ENCODE measurements around the gene PAMR1.

The PAMR1 gene

DNA sequence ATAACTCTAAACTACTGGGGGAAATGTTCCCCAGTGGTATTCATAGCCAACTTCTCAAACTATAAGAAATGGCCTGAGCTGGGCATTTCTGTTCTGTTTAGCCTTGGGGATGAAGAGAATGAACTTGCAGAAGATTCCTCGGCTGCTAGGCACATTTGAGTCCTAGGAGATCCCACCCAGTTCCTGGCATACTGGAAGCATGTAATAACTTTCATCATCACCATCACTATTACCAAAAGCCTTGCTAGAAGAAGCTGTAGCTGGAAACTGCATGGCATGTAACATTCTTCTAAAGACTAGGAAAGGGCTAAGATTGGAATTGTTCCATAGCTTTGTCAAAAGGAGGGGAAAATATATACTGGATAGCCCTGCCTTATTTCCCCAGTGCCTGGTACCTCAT lies 65.9 kb downstream of the PAMR1 start:
- DNase-seq (ENCODE audit: low read depth in 3 of 3): no peak

DNA sequence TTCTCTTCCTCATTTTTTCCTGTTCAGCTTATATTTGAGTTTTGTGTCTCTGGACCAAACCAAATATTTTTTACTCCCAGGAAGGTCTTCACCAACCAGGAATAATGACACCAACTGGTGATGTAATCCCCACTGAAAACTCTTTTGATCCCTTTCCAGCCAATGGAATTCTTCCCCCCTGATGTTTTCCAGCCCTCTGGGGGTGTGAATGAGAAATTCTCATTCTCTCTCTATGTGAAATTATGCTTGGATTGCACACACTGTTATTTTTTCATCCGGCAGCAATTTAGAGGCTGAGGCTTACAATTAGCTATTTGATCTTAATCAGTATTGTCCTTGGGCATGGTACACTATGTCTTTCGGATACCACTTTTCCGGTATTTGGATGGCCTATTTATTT lies 66.6 kb downstream of the PAMR1 start:
- no peak for DNase-seq (ENCODE audit: low read depth in 3 of 3)

DNA sequence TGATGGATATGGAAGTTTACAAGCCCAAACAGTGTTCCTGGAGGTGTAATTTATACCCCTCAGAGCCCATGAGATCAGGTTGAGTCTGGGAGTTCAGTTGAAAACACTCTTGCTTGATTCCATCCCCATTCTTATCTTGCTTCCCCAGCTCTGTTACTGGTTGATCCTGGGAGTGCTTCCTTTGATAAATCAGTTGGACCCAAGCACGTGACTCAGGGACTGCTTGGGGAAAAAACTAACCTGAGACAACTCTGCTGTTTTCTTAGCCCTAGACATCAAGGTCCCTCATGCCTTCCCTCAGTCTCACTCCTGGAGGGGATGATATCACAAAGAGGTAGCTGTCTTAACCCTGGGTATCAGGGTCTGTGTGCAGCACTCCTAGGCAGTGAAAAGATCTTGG lies 71.1 kb downstream of the PAMR1 start:
- no peak for DNase-seq (ENCODE audit: low read depth in 3 of 3)

DNA sequence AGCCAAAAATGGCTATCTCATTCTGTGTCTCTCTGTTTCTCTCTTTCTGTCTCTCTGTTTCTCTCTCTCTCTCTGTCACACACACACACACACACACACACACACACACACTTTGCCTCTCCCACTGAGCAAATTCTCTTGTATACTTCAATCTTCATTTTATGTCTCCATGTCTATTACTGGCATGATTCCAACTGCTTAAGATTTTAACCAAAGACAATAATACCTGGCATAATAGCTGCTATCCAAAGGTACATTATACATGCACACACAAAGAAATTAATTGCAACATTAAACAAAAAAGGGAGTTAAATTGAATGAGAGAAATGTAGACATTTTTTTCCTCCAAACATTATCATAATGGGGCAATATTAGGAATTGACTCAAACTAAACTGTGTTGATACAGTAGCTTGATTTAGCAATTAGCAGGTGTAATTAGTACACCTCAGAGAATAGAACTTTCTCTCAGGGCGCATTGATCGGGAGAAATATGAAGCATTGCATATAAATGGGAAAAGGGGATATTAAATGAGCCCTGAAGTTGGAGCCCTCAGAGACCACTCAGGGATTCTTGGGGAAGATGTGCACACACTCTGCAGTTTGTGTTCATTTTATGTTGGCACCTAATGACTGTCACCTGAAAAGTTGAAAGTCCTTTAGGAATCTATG lies 88.7 kb downstream of the PAMR1 start:
- DNase-seq (ENCODE audit: low read depth in 3 of 3): no peak

DNA sequence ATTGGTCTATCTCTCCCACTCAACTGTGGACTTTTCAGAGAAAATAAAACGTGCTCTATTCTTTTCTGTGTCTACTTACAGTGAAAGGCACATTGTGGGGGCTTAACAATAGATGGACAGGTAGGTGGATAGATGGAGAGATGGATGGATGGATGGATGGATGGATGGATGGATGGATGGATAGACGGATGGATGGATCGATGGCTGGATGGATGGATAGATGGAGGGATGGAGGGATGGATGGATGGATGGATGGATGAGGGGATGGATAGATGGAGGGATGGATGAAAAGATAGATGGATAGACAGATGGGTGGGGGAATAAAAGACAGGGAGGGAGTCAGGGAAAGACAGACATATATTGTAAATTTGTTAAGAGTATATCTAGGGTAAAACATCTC lies 91.8 kb downstream of the PAMR1 start:
- DNase-seq (ENCODE audit: low read depth in 3 of 3): no peak

DNA sequence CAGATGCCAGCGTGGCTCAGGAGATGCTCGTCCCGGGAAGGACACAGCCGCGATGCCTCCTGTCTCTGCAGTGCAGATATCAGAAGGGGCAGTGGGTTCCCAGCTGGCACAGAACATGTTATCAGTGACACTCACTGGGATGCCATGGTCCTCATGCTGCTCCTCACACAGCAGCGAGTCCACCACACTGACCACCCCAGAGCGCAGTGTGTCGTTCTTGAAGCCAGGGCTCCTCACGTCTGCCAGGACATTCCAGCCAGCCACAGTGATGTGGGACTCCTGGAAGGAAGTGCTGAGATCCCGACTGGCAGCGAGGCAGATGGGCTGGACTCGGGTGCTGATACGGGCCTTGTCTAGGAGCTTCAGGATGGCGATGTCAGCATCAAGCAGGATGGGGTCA lies 93.0 kb downstream of the PAMR1 start:
- DNase-seq (ENCODE audit: low read depth in 3 of 3): no peak

DNA sequence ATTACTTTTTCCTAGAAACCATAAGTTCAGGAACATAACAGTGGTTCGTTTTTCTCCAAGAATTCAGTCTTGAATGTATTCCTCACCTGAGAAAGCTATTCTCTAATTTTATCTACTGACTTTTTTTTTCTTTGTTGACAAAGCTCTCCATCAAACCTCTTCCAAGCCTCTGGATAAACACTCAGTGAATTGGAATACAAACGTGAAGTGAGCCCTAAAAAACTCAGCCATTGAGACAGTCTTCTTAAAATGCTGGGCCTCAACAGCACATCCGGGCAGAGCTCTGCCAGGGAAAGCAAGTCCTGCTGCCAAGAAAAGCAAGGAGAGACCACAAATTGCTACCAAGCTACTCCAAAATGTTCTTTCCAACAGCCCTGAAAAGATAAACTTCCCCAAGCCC lies 98.3 kb downstream of the PAMR1 start:
- DNase-seq (ENCODE audit: low read depth in 3 of 3): no peak

DNA sequence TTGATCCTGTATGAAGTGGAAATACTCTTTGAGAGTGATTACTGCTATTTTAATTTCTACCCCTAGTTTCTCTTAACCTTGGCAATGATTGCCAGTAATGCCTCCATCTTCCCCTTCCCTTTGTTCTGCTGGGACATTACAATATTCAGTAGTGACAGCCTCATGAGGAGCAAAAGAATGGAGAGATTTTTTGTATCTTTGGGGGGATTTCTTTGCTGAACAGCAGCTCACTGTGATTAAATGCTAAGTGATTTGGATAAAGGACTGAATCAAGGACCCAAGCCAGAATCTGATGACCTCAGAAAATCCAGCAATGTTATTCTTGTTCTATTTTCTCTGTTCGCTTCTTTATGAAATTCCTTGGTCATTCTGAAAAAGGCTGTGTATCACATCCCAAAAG lies 99.1 kb downstream of the PAMR1 start:
- no peak for DNase-seq (ENCODE audit: low read depth in 3 of 3)

DNA sequence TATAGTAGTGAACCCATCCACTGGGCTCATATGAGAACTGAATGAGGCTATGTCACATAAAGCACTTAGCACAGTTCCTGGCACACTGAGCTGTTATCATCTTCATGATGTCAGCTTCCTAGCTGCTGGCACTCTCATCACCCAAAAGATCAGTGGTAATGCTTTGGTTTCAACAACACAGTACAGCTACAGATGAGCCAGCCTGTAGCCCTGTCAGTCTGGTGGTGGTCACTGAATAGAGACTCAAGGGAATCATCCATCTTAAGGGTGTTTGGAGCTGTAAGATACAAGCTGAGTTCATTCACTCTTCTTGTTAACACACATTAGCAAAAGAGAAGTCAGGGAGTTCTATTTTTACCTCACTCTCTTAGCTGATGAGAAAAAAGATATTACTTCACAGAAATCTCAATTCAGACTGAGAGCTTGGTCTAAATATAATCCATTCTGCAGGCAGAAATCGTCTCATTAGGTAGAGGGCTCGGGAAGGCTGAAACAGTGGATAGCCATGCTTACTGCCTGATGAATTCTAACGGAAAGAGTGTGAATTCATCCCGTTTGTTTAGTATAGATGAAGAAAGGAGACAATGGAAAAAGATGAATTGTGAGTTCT lies 99.7 kb downstream of the PAMR1 start:
- no peak for DNase-seq (ENCODE audit: low read depth in 3 of 3)

DNA sequence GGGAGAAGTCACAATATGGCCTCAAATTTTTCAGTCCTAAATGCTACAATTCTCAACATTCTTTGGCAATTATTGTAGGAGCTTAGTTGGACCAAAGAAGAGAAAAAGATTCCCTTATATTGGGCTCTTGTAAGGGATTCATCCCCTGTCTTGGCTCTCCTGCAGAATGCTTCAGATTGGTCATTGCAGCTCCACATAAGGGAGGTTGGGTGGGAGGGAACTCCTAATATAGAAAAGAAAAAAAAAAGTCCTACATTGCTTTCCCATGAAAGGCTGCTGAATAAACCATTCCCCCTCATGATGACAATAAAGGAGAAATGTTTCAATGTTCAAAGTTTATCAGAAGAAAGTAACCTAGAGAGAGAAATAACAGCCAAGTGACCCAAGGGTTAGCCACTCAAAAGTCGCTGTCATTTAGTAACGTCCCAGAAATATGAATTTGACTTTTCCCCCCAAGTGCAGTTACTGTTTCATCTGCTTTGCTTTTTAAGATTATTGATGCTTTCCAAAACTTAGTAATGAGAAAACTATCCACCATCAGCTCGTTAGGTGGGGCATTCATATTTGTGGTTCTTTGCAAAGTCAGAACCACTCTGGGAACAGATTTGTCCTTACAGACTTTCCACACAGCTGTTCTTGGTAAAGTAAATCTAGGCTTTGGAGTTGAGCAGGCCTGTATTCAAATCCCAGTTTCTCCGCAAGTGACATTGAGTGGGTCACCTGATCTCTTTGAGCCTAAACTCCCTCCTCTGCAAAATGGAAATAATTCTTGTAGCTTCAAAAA lies 101.1 kb downstream of the PAMR1 start:
- DNase-seq (ENCODE audit: low read depth in 3 of 3): no peak

DNA sequence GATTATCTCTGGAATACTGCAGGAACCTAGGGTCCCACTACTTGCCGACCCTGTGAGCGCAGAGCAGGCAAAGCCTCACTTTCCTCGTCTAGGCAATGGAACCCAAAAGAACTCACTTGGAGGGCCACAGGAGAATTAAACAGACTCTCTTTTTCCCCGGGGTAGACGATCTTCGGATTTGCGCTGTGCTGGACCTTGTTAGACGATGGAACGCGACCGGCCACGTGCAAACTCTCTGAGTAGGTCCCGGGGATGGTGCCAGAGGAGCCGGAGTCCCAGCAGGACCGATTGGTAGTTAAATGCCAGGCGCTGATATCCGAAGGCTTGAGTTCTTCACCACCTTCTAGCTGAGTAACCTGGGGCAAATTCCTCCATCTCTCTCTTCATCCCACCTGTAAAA lies 105.0 kb downstream of the PAMR1 start:
- DNase-seq (ENCODE audit: low read depth in 3 of 3): no peak

DNA sequence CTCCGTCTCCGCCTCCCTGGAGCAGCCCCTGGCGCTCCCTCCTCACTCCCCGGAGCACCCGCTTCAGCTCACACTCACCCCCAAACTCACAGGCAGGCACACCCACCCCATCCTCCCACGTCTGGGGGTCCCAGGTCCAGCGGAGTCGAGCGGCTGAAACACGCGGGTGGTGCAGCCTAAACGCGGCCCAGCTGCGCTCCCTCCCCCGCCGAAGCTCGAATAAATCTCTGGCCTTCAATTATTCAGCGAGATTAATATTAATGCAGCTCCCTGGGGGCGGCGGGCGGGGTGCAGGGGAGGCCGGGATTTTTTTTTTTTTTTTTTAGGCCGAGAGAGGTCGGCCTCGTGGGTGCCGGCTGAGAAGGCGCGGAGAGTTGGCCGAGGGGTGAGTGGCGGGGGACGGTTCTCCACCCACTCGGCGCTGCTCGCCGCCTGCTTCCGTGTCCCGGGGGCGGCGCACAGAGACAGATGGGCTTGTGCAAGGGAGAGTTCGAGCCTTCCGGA lies 105.5 kb downstream of the PAMR1 start:
- DNase-seq (ENCODE audit: low read depth in 3 of 3): no peak

DNA sequence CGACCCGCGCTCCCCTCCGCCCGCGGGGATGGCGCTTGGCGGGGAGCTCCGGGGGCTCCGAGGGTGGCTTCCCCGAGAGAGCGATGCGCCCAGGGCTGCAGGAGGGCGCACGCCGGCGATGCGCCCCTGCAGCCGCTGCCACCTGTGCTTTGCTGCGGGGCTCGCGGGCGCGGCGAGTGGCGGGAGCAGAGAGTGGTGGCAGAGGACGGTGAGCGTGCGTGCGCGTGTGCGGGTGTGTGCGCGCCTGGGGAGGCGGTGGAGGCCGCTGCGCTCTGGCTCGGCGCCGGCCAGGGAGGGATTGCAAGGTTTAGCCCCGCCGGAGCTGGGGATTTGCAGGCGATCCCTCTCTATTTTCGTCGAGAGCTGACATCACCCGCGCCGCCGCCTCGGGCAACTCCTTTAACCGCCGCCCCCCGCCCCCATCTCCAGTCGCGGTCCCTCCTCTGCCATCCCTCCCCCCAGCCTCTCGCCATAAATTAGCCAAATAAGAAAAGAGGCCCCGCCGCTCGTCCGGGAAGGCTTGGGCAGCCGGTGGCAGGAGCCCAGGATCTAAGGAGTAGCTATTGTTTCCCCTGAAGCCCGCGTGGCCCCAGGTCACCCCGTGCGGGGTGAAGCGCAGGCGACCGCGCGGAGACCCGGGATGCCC lies 106.1 kb downstream of the PAMR1 start, which contains the start of gene SLC1A2:
TSS of gene SLC1A2 (minus strand) at position 375 of the 646 bp plus-strand sequence. CDS start 592 bp downstream, outside the sequence.
- no peak for DNase-seq (ENCODE audit: low read depth in 3 of 3)

DNA sequence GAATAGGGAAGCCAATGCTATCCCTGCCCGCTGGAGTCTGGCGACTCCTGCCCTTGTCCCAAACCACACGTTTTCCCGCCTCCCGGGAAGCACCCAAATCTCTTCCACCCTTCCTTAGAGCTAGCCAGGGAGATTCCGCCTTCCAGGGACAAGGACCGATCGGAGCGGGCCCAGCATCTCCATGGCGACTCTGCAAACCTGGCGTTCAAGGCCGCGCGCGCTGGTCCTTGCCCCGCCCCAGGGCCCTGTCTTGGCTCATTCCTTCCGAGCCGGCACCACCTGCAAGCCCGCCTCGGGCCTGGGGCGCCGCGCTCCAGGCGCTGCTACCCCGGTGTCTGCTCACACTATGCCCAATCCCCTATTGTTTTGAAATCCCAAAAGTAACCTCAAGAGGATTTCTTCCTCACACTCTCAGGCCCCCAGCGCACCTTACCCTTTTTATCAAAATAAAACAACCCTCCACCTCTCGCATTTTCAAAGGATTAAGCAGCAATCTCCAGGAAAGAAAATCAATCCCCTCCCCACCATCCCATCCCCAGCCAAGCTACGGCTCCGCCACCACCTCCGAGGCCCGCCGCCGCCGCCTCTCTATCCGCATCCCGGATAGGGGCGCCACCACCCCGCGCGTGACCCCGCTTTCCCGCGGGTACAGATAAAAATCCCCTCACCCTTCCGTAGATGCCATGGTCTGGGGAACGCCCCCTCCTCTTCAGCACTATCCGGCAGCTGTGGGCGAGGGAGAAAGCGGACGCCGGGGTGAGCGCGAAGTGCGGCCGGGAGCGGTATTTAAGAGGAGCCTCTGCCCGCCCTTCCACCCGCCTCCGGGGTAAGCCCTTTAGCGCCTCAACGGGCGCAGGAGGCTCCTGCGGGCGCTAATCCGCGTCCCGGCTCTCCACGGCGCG lies 106.9 kb downstream of the PAMR1 start:
- DNase-seq (ENCODE audit: low read depth in 3 of 3): no peak

DNA sequence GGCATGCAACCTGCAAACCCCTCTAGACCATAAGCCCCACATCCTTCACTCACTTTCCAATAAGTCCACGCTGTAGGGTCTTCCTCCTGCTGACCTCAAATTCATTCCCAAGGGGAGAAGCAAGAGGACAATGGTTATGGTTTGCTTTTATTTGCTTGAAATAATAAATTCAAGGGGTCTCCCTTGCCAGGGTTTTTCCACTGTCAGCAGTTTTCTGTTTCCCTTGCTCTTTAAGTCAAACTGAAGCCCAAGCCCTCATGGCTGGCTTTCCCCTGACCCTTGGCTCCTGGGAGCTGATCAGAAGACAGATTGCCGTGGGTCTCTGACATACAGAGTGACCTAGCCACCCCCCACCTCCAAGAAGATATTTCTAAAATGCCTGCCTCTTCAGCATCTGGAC lies 109.9 kb downstream of the PAMR1 start:
- no peak for DNase-seq (ENCODE audit: low read depth in 3 of 3)

DNA sequence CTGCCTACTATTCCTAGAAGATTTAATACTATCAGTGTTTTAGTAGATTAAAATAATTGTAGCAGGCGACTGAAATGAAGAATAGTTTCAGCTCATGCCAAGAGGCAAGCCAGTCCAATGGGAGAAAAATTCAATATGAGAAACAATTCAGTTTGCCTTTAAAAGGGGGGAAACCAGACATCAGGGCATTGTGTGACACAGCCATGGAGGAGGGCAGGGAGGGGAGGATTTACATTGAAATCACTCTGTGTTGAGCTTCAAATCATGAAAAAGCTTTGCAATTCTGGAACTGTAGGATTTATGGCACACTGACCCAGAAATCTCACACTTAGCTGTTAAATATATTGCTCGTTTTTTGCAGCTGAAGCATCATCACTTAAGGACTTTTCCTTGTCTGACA lies 110.6 kb downstream of the PAMR1 start:
- DNase-seq (ENCODE audit: low read depth in 3 of 3): no peak

DNA sequence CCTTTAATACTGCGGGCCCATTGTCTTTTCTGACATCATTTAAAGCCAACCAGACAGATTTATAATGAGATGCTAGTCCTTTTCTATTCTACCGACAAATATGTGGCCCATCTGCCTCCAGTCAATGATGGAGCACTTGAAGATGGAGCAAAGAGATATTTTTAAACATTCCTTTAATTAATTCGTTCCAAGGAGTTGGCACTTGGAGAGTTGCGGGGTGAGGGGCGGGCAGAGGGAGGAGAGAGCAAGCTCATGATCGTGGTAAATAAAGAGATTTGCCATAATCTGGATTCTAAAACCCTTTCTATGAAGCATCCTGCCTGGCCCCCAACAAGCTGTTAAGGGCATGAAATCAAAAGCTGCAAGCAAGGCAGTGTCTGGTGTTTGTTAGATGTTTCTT lies 111.1 kb downstream of the PAMR1 start:
- no peak for DNase-seq (ENCODE audit: low read depth in 3 of 3)

DNA sequence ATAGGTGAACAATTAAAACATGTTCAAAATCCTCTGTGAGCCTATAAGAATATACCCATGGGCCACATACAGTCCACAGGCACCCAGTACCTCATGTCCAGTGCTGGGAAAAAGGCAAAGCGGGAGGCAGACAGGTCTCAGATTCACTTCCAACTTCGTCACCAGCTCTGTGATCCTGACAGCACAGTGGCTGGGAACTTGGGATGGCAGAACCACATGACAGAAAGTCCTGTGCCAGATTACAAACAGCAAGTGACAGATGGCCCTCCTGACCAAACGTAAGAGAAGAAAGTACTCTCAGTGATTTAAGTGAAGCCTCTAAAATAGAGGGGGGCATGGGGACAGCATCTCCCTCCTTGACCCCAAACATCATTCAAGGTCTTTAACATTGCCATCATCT lies 111.8 kb downstream of the PAMR1 start:
- DNase-seq (ENCODE audit: low read depth in 3 of 3): no peak

DNA sequence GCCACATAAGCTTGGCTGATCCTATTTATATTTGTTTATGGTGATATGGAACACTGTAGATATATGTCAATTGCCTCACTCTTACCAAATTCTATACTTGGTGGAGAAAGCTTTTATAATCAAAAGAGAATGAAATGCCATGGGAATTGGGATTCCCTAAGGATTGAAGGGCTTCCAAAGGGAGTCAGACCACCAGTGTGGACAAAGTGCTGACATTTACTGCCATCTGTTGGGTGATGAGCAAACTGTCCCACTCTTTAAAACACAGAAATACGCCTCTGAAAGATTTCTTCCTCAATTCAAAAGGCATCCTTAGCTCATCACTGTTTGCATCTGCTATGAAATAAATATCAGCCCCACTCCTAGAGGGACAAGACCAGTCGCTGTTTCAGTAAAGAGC lies 113.1 kb downstream of the PAMR1 start:
- no peak for DNase-seq (ENCODE audit: low read depth in 3 of 3)

DNA sequence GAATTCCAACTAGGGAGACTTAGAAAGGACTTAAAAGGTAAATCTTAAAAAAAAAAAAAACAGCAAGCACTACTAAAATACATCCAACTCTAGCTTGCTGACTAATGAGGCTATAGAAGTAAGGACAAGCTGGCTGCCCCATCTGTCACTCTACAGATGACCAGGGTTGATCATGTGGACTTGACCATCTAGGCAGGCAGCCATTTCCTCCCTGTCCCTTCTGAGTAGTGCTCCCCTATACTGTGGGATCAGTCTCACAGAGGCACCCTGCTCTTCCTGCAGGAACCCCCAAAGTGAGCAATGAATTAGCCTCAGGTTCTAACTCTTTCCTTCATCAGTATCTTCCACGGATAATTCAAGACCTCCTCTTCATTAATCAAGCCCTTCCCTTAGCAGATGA lies 118.4 kb downstream of the PAMR1 start:
- no peak for DNase-seq (ENCODE audit: low read depth in 3 of 3)

DNA sequence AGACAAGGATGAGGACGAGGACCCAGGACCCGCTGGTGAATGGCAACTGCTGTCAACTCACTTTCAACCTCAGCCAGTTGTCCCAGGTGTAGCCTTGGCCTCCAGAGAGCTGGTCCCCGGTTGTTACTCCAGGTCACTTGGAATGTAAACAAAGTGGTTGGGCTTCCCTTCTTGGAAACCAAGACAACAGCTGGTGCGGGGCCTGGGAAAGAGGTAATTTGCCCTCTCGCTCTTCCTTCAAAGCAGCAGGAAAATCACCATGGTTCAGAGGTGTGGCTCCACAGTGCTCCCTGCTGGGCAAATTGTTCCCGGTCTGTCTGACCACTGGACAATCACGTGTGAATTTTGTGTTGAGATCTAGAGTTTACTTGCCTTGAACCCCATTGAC lies 121.0 kb downstream of the PAMR1 start:
- DNase-seq (ENCODE audit: low read depth in 3 of 3): no peak

All from stimulated activated CD4-positive, alpha-beta T cell treated with anti-CD3 and anti-CD28 coated beads, TNF-alpha, amount 100 ng/mL, for 48 hours (primary cell).